GM18870 (cell line): ENCODE data around the gene NLRP14.
A peak's percentile ranks its signal among the peaks of the same experiment; 100 is the strongest.

Experiments
- ATAC-seq: cut with Tn5 transposase; IDR thresholded peaks from one replicate; pipeline ENCODE4 v1.9.1; 2021; ENCODE audit warnings: moderate library complexity; ENCODE audit not compliant: unreplicated experiment

NLRP14 gene

GRCh38 chr11:7056828-7057513 is 36.7 kb downstream of the NLRP14 start:
- no peak for ATAC-seq

DNA sequence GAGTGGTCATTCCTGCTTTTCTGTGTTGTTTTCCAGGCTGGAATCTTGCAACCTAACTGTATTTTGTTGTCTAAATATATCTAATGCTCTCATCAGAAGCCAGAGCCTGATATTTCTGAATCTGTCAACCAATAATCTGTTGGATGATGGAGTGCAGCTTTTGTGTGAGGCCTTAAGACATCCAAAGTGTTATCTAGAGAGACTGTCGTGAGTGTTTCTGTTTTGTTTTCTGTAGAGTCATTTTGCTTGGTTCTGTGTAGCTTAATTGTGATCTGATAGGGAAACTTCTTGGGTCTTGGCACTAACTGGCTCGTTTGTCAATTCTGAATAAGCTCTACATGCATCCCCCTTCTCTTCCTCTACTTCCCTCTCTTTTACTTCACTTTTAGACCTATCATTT is 37.4 kb downstream of the NLRP14 start:
- ATAC-seq: no peak

DNA sequence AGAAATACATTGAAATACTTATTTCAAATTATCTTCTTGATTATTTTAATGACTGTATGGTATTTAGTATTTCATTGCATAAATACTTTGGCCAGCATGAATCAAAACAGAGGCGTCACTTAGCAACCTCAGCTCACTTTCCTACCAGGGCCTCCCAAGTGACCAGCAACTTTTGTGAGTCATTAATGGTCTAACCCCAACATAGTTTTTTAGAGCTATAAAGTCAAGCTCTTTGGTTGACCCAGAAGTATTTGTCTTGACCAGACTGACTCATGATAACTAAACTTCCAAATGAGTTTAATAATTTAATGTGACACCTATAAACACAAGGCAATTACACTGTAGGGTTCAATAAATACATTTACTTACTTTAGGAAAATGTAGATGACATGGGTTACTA is 40.6 kb downstream of the NLRP14 start:
- ATAC-seq: no peak

DNA sequence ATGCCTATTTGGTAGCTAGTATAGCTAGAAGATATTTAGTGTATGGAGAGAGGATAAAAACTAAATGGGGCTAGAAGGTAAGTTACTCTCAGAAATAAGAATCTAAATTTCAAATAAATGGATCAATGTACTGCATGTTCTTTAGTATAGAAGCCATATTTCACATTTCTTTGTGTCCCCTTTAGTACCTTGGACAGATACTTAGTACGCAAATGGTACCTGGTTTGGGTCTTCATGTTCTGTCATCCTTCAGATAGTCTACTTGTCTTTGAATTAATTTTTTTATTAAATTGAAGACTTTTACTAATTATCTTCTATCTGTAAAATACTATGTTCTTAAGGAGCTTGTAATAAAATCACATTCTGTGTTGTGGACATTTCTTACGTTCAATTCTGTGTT is 42.3 kb downstream of the NLRP14 start:
- ATAC-seq: no peak

DNA sequence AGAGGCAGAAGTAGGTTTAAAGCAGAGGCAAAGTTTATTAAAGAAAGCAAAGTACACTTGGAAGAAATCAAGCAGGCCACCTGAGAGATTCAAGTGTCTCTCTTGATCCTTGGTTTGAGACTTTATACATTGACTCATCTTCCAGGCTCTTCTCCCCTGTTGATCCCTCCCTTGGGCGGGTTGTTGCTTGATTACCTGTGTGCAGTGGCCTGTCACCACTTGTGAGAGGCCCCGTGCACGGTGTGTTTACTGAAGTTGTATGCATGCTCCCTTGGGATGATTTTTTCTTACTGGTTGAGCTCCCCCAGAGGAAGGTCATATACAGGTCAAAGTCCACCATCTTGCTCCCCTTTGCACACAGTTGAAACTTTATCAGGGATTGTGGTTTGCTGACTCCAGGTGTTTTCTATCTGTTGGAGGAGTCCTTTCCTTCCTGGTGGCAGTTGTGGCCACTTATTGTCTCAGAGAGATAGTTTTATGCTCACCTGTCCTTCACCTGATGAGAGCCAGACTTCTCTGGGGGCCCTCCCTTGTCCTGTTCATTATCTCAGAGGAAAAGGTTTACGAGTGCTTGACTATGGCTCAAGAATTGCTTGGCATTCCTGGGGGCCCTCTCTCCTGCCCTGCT is 52.2 kb downstream of the NLRP14 start:
- no peak for ATAC-seq

DNA sequence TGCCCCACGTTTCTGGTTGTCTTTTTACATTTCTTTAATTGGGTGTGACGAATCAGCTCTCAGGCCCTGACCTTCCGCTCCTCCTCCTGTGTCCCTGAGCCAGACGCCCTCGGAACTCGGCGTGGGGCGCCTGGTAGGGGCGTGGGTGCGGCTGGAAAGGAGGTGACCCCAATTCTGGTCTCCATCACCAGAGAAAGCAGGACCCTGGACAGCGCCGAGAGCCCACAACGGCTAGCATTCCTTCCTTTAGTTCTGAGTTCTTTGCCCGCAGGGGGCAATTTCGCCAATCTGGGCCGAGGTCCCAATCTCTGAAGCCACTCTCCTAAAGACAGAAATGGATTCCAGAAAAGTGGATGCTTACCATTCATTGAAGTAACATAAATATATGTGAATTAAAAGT is 56.8 kb downstream of the NLRP14 start:
- ATAC-seq: no peak

GRCh38 chr11:7079545-7080135 is 59.4 kb downstream of the NLRP14 start:
- no peak for ATAC-seq

- no peak for ATAC-seq
These were observed 60.6 kb downstream of the NLRP14 start for GRCh38 chr11:7080900-7081299.

DNA sequence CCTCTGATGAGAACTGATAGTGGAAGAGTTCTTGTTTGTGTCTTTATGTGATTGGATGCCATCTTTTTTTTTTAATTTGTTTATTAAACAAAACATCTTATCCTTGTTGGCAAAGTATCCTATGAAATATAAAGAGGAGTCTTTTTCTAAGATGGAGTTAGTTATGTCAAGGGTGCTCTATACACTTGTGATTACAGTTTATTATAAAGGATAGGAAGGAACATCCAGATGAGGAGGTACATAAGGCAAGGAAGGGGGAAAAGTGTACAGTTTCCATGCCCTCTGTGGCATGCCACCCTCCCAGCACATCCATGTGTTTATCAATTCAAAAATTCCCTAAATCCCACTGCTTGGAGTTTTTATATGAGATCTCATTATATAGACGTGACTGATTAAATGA is 61.2 kb downstream of the NLRP14 start:
- ATAC-seq: no peak

GRCh38 chr11:7088921-7089320 is 68.6 kb downstream of the NLRP14 start, which contains the start of gene RBMXL2:
TSS of gene RBMXL2 (plus strand) at chr11:7088998. CDS start at chr11:7089121, 123 bp downstream.
- ATAC-seq: no peak

GRCh38 chr11:7089328-7090251 is 69.3 kb downstream of the NLRP14 start:
- no peak for ATAC-seq

- peak; percentile 83 for ATAC-seq
These were observed 78.1 kb downstream of the NLRP14 start for GRCh38 chr11:7098235-7098832.

DNA sequence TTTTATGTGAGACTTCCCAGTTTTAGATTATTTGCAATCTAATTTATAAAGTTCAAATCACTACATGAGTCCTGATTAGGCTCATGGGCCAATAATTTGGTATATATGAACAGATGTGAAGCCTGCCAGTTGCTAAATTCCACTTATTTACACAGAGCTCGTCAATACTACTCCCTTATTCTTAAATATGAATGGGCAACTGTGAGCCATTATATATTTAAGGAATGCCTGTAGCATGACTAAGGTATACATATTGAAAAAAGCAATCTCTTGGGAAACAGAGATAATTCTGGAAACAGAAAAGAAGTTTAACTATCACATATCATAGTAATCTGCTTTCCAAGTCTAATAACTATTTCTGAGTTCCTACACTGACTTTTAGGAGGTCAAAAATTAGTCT is 95.5 kb downstream of the NLRP14 start:
- no peak for ATAC-seq

GRCh38 chr11:7116370-7116769 is 96.1 kb downstream of the NLRP14 start:
- ATAC-seq: no peak
